IPS-15b (cell line): ENCODE data around the gene CIRBP.

Experiments used
- H3K27me3 ChIP-seq: one replicate; pipeline ENCODE4 v1.6.1; 2013; ENCODE audit warnings: low read length; ENCODE audit not compliant: control insufficient read depth, insufficient read depth
- H3K36me3 ChIP-seq: one replicate; pipeline ENCODE4 v1.6.1; 2013; ENCODE audit warnings: low read length; ENCODE audit not compliant: control insufficient read depth, insufficient read depth
- H3K4me1 ChIP-seq: one replicate; pipeline ENCODE4 v1.6.1; 2013; ENCODE audit warnings: mild to moderate bottlenecking, low read length; ENCODE audit not compliant: control insufficient read depth, insufficient read depth
- H3K4me3 ChIP-seq: one replicate; pipeline ENCODE4 v1.5.1; 2013; ENCODE audit warnings: low read depth, low read length
- H3K9ac ChIP-seq: one replicate; pipeline ENCODE4 v1.6.1; 2013; ENCODE audit warnings: low read depth, mild to moderate bottlenecking, low read length
- H3K9me3 ChIP-seq: one replicate; pipeline ENCODE4 v1.6.1; 2013; ENCODE audit warnings: mild to moderate bottlenecking, low read length; ENCODE audit not compliant: control insufficient read depth, insufficient read depth

The CIRBP gene

GRCh38 chr19:1226227-1226518, 43.0 kb upstream of the CIRBP start:
- no peaks in the 10 kb centered on the region for H3K27me3 ChIP-seq
- peaks cover 52% of the 10 kb centered on the region for H3K36me3 ChIP-seq
- no peak overlapping the region for H3K9ac ChIP-seq
- H3K9me3 ChIP-seq = no peaks in the 10 kb centered on the region
- no peaks in the 10 kb centered on the region for H3K4me1 ChIP-seq
- no peak overlapping the region for H3K4me3 ChIP-seq

- Histone ChIP-seq H3K9ac (no peak overlapping the region), H3K4me1 (no peaks in the 10 kb centered on the region), H3K36me3 (peaks cover 47% of the 10 kb centered on the region), H3K27me3 (no peaks in the 10 kb centered on the region), H3K9me3 (no peaks in the 10 kb centered on the region), H3K4me3 (no peak overlapping the region)
Observed at GRCh38 chr19:1226522-1227303, 42.4 kb upstream of the CIRBP start.

GRCh38 chr19:1227304-1228054, 41.7 kb upstream of the CIRBP start:
- no peak overlapping the region for H3K4me3 ChIP-seq
- H3K4me1 ChIP-seq = no peaks in the 10 kb centered on the region
- peaks cover 50% of the 10 kb centered on the region for H3K36me3 ChIP-seq
- no peaks in the 10 kb centered on the region for H3K27me3 ChIP-seq
- no peak overlapping the region for H3K9ac ChIP-seq
- no peaks in the 10 kb centered on the region for H3K9me3 ChIP-seq

- Histone ChIP-seq H3K4me1 (no peaks in the 10 kb centered on the region), H3K4me3 (no peak overlapping the region), H3K27me3 (no peaks in the 10 kb centered on the region), H3K9me3 (no peaks in the 10 kb centered on the region), H3K9ac (no peak overlapping the region), H3K36me3 (peaks cover 45% of the 10 kb centered on the region)
Observed at GRCh38 chr19:1228161-1228957, 40.8 kb upstream of the CIRBP start.

- Histone ChIP-seq H3K9me3 (no peaks in the 10 kb centered on the region), H3K9ac (no peak overlapping the region), H3K27me3 (no peaks in the 10 kb centered on the region), H3K4me1 (no peaks in the 10 kb centered on the region), H3K4me3 (no peak overlapping the region), H3K36me3 (peaks cover 47% of the 10 kb centered on the region)
Observed at GRCh38 chr19:1229056-1229923, 39.8 kb upstream of the CIRBP start.

GRCh38 chr19:1229924-1230782, 39.0 kb upstream of the CIRBP start:
- no peaks in the 10 kb centered on the region for H3K4me1 ChIP-seq
- H3K9ac ChIP-seq = no peak overlapping the region
- H3K36me3 ChIP-seq = peaks cover 46% of the 10 kb centered on the region
- H3K27me3 ChIP-seq = no peaks in the 10 kb centered on the region
- H3K4me3 ChIP-seq = no peak overlapping the region
- no peaks in the 10 kb centered on the region for H3K9me3 ChIP-seq

GRCh38 chr19:1230783-1231489, 38.2 kb upstream of the CIRBP start:
- H3K4me1 ChIP-seq = no peaks in the 10 kb centered on the region
- H3K4me3 ChIP-seq = no peak overlapping the region
- H3K36me3 ChIP-seq = peaks cover 50% of the 10 kb centered on the region
- H3K27me3 ChIP-seq = no peaks in the 10 kb centered on the region
- no peaks in the 10 kb centered on the region for H3K9me3 ChIP-seq
- no peak overlapping the region for H3K9ac ChIP-seq

GRCh38 chr19:1231729-1232637, 37.1 kb upstream of the CIRBP start:
- Histone ChIP-seq H3K9ac (no peak overlapping the region), H3K9me3 (no peaks in the 10 kb centered on the region), H3K4me3 (no peak overlapping the region), H3K27me3 (no peaks in the 10 kb centered on the region), H3K36me3 (peaks cover 39% of the 10 kb centered on the region), H3K4me1 (no peaks in the 10 kb centered on the region)

- peaks cover 34% of the 10 kb centered on the region for H3K36me3 ChIP-seq
- H3K9me3 ChIP-seq = no peaks in the 10 kb centered on the region
- H3K9ac ChIP-seq = no peak overlapping the region
- H3K4me3 ChIP-seq = no peak overlapping the region
- H3K4me1 ChIP-seq = no peaks in the 10 kb centered on the region
- H3K27me3 ChIP-seq = no peaks in the 10 kb centered on the region
Observed at GRCh38 chr19:1232652-1233072, 36.5 kb upstream of the CIRBP start.
